Measurements from ENCODE around the gene SAPCD1.

The SAPCD1 gene

GRCh38 chr6:31758281-31758680 lies 4.2 kb upstream of the SAPCD1 start:
- peaks cover 0 to 4% of the 10 kb centered on the region in 2 donors for H3K36me3 ChIP-seq (ENCODE audit: control insufficient read depth in 2 of 2, insufficient read depth in 2 of 2, low read length in 2 of 2)
- no peaks in the 10 kb centered on the region for H3K27me3 ChIP-seq (ENCODE audit: control insufficient read depth in 1 of 2, insufficient read depth in 2 of 2, low read length in 2 of 2)
- no peak overlapping the region for H3K9ac ChIP-seq (ENCODE audit: low read length in 2 of 2)
- H3K9me3 ChIP-seq (ENCODE audit: control insufficient read depth in 2 of 2, low read length in 2 of 2): no peaks in the 10 kb centered on the region
- H3K27ac ChIP-seq (ENCODE audit: low read length): no peak overlapping the region
- no peaks in the 10 kb centered on the region for H3K4me1 ChIP-seq (ENCODE audit: control insufficient read depth, insufficient read depth, low read length)
- no peak overlapping the region for H3K4me3 ChIP-seq (ENCODE audit: low read length in 2 of 2)

- no peak overlapping the region for H3K9ac ChIP-seq (ENCODE audit: low read length in 2 of 2)
- H3K27ac ChIP-seq (ENCODE audit: low read length): no peak overlapping the region
Observed at GRCh38 chr6:31760790-31761189, 1.7 kb upstream of the SAPCD1 start.

GRCh38 chr6:31761343-31761742 lies 1.1 kb upstream of the SAPCD1 start:
- Histone ChIP-seq H3K27me3 (ENCODE audit: control insufficient read depth in 1 of 2, insufficient read depth in 2 of 2, low read length in 2 of 2) (peaks cover 0 to 5% of the 10 kb centered on the region in 2 donors), H3K9ac (ENCODE audit: low read length in 2 of 2) (no peak overlapping the region), H3K9me3 (ENCODE audit: control insufficient read depth in 2 of 2, low read length in 2 of 2) (no peaks in the 10 kb centered on the region), H3K4me1 (ENCODE audit: control insufficient read depth, insufficient read depth, low read length) (peaks cover 4% of the 10 kb centered on the region), H3K36me3 (ENCODE audit: control insufficient read depth in 2 of 2, insufficient read depth in 2 of 2, low read length in 2 of 2) (peaks cover 0 to 4% of the 10 kb centered on the region in 2 donors), H3K4me3 (ENCODE audit: low read length in 2 of 2) (no peak overlapping the region), H3K27ac (ENCODE audit: low read length) (no peak overlapping the region)

More at GRCh38 chr6:31760790-31761189, 1.7 kb upstream of the SAPCD1 start:
- H3K4me3 ChIP-seq (ENCODE audit: low read length in 2 of 2): no peak overlapping the region
- H3K4me1 ChIP-seq (ENCODE audit: control insufficient read depth, insufficient read depth, low read length): no peaks in the 10 kb centered on the region
- H3K9me3 ChIP-seq (ENCODE audit: control insufficient read depth in 2 of 2, low read length in 2 of 2): no peaks in the 10 kb centered on the region
- H3K36me3 ChIP-seq (ENCODE audit: control insufficient read depth in 2 of 2, insufficient read depth in 2 of 2, low read length in 2 of 2): peaks cover 0 to 4% of the 10 kb centered on the region in 2 donors
- H3K27me3 ChIP-seq (ENCODE audit: control insufficient read depth in 1 of 2, insufficient read depth in 2 of 2, low read length in 2 of 2): peaks cover 0 to under 1% of the 10 kb centered on the region in 2 donors

- peaks cover 6% of the 10 kb centered on the region for H3K4me1 ChIP-seq (ENCODE audit: control insufficient read depth, insufficient read depth, low read length)
- H3K36me3 ChIP-seq (ENCODE audit: control insufficient read depth in 2 of 2, insufficient read depth in 2 of 2, low read length in 2 of 2): peaks cover 0 to 4% of the 10 kb centered on the region in 2 donors
- no peaks in the 10 kb centered on the region for H3K9me3 ChIP-seq (ENCODE audit: control insufficient read depth in 2 of 2, low read length in 2 of 2)
- no peak overlapping the region for H3K9ac ChIP-seq (ENCODE audit: low read length in 2 of 2)
- H3K27ac ChIP-seq (ENCODE audit: low read length): no peak overlapping the region
- H3K4me3 ChIP-seq (ENCODE audit: low read length in 2 of 2): no peak overlapping the region
- peaks cover 3 to 9% of the 10 kb centered on the region in 2 donors for H3K27me3 ChIP-seq (ENCODE audit: control insufficient read depth in 1 of 2, insufficient read depth in 2 of 2, low read length in 2 of 2)
Observed at GRCh38 chr6:31762878-31763618, 592 bp downstream of the SAPCD1 start.

GRCh38 chr6:31763619-31763940 lies 1.1 kb downstream of the SAPCD1 start:
- Histone ChIP-seq H3K36me3 (ENCODE audit: control insufficient read depth in 2 of 2, insufficient read depth in 2 of 2, low read length in 2 of 2) (peaks cover 0 to 2% of the 10 kb centered on the region in 2 donors), H3K27ac (ENCODE audit: low read length) (no peak overlapping the region), H3K4me3 (ENCODE audit: low read length in 2 of 2) (no peak overlapping the region), H3K9me3 (ENCODE audit: control insufficient read depth in 2 of 2, low read length in 2 of 2) (no peaks in the 10 kb centered on the region), H3K4me1 (ENCODE audit: control insufficient read depth, insufficient read depth, low read length) (peaks cover 6% of the 10 kb centered on the region), H3K27me3 (ENCODE audit: control insufficient read depth in 1 of 2, insufficient read depth in 2 of 2, low read length in 2 of 2) (peaks cover 3 to 9% of the 10 kb centered on the region in 2 donors), H3K9ac (ENCODE audit: low read length in 2 of 2) (no peak overlapping the region)

GRCh38 chr6:31764198-31764597 lies 1.7 kb downstream of the SAPCD1 start:
- H3K27ac ChIP-seq (ENCODE audit: low read length): no peak overlapping the region
- H3K36me3 ChIP-seq (ENCODE audit: control insufficient read depth in 2 of 2, insufficient read depth in 2 of 2, low read length in 2 of 2): no peaks in the 10 kb centered on the region
- H3K9me3 ChIP-seq (ENCODE audit: control insufficient read depth in 2 of 2, low read length in 2 of 2): no peaks in the 10 kb centered on the region
- H3K27me3 ChIP-seq (ENCODE audit: control insufficient read depth in 1 of 2, insufficient read depth in 2 of 2, low read length in 2 of 2): peaks cover 3 to 9% of the 10 kb centered on the region in 2 donors
- no peak overlapping the region for H3K9ac ChIP-seq (ENCODE audit: low read length in 2 of 2)
- no peak overlapping the region for H3K4me3 ChIP-seq (ENCODE audit: low read length in 2 of 2)
- peaks cover 6% of the 10 kb centered on the region for H3K4me1 ChIP-seq (ENCODE audit: control insufficient read depth, insufficient read depth, low read length)

GRCh38 chr6:31765559-31765909 lies 3.1 kb downstream of the SAPCD1 start:
- Histone ChIP-seq H3K27ac (ENCODE audit: low read length) (no peak overlapping the region), H3K9me3 (ENCODE audit: control insufficient read depth in 2 of 2, low read length in 2 of 2) (no peaks in the 10 kb centered on the region), H3K36me3 (ENCODE audit: control insufficient read depth in 2 of 2, insufficient read depth in 2 of 2, low read length in 2 of 2) (no peaks in the 10 kb centered on the region), H3K4me1 (ENCODE audit: control insufficient read depth, insufficient read depth, low read length) (peaks cover 6% of the 10 kb centered on the region), H3K27me3 (ENCODE audit: control insufficient read depth in 1 of 2, insufficient read depth in 2 of 2, low read length in 2 of 2) (peaks cover 3 to 9% of the 10 kb centered on the region in 2 donors), H3K9ac (ENCODE audit: low read length in 2 of 2) (no peak overlapping the region), H3K4me3 (ENCODE audit: low read length in 2 of 2) (no peak overlapping the region)

- Histone ChIP-seq H3K36me3 (ENCODE audit: control insufficient read depth in 2 of 2, insufficient read depth in 2 of 2, low read length in 2 of 2) (no peaks in the 10 kb centered on the region), H3K27ac (ENCODE audit: low read length) (no peak overlapping the region), H3K27me3 (ENCODE audit: control insufficient read depth in 1 of 2, insufficient read depth in 2 of 2, low read length in 2 of 2) (peaks cover 3 to 9% of the 10 kb centered on the region in 2 donors), H3K9me3 (ENCODE audit: control insufficient read depth in 2 of 2, low read length in 2 of 2) (no peaks in the 10 kb centered on the region), H3K4me3 (ENCODE audit: low read length in 2 of 2) (peak overlapping the region in 1 of 2 donors; percentile 54), H3K4me1 (ENCODE audit: control insufficient read depth, insufficient read depth, low read length) (peaks cover 6% of the 10 kb centered on the region), H3K9ac (ENCODE audit: low read length in 2 of 2) (no peak overlapping the region)
Observed at GRCh38 chr6:31765910-31766794, 3.7 kb downstream of the SAPCD1 start.

GRCh38 chr6:31767096-31767645 lies 4.7 kb downstream of the SAPCD1 start:
- H3K36me3 ChIP-seq (ENCODE audit: control insufficient read depth in 2 of 2, insufficient read depth in 2 of 2, low read length in 2 of 2): no peaks in the 10 kb centered on the region
- H3K9me3 ChIP-seq (ENCODE audit: control insufficient read depth in 2 of 2, low read length in 2 of 2): no peaks in the 10 kb centered on the region
- H3K27ac ChIP-seq (ENCODE audit: low read length): no peak overlapping the region
- peaks cover 6% of the 10 kb centered on the region for H3K4me1 ChIP-seq (ENCODE audit: control insufficient read depth, insufficient read depth, low read length)
- H3K27me3 ChIP-seq (ENCODE audit: control insufficient read depth in 1 of 2, insufficient read depth in 2 of 2, low read length in 2 of 2): peaks cover 3 to 9% of the 10 kb centered on the region in 2 donors
- H3K9ac ChIP-seq (ENCODE audit: low read length in 2 of 2): no peak overlapping the region
- no peak overlapping the region for H3K4me3 ChIP-seq (ENCODE audit: low read length in 2 of 2)

GRCh38 chr6:31768363-31769257 lies 6.2 kb downstream of the SAPCD1 start:
- Histone ChIP-seq H3K4me1 (ENCODE audit: control insufficient read depth, insufficient read depth, low read length) (peaks cover 6% of the 10 kb centered on the region), H3K9me3 (ENCODE audit: control insufficient read depth in 2 of 2, low read length in 2 of 2) (no peaks in the 10 kb centered on the region), H3K27ac (ENCODE audit: low read length) (no peak overlapping the region), H3K36me3 (ENCODE audit: control insufficient read depth in 2 of 2, insufficient read depth in 2 of 2, low read length in 2 of 2) (no peaks in the 10 kb centered on the region), H3K27me3 (ENCODE audit: control insufficient read depth in 1 of 2, insufficient read depth in 2 of 2, low read length in 2 of 2) (peaks cover 3 to 9% of the 10 kb centered on the region in 2 donors), H3K4me3 (ENCODE audit: low read length in 2 of 2) (no peak overlapping the region), H3K9ac (ENCODE audit: low read length in 2 of 2) (no peak overlapping the region)
